Spleen (tissue), 7 donors: Measurements from ENCODE around the gene ATG9A.

Experiments
- CTCF ChIP-seq, 11 experiments: fragments of 200-600 bp in 7 of 11; fragments of 450-650 bp in 4 of 11; sonication (generic) in 4 of 11; IDR thresholded peaks in 8 of 11; conservative IDR thresholded peaks in 3 of 11; 1 replicate in 7 of 11; 2 replicates in 4 of 11; pipeline versions ENCODE4 v1.4.0 to v1.8.0; 2016 to 2021; ENCODE audit warnings: antibody characterized with exemption in 11 of 11, inconsistent platforms in 4 of 11, mild to moderate bottlenecking in 1 of 11
- POLR2A ChIP-seq, 3 donors: fragments of 450-650 bp; IDR thresholded peaks; one replicate each; pipeline ENCODE4 v1.5.1; 2017; ENCODE audit warnings: antibody characterized with exemption in 3 of 3, mild to moderate bottlenecking in 1 of 3
- POLR2AphosphoS5 ChIP-seq, 3 donors: sonication (generic); formaldehyde crosslinking; IDR thresholded peaks; one replicate each; pipeline ENCODE4 v1.5.1; 2017; ENCODE audit warnings: antibody characterized with exemption in 3 of 3
- donor health status: DM: no; HTN: no; CAD: no; lungs with moderate emphysema.
- donor health status: DM: no; HTN: no; CAD: no.
- donor health status: DM: no; HTN: no; CAD: no.

- TF ChIP-seq POLR2AphosphoS5 (IDR thresholded peaks at IDR 0.05), result no peak
- TF ChIP-seq CTCF (IDR thresholded peaks at IDR 0.05 in 8 of 11, conservative IDR thresholded peaks at IDR 0.05 in 3 of 11), result no peak
- no peak for TF ChIP-seq POLR2A (IDR thresholded peaks at IDR 0.05)
These were observed 4.9 kb upstream of the ATG9A start for GRCh38 chr2:219234331-219234730.
